Liver (tissue), 9 donors: ENCODE measurements around the gene RBSN. TPM values are rescaled to one million over a fixed set of nuclear protein-coding genes. Genes with fewer than 3 reads are reported as not detected.

ENCODE experiments used
- DNase-seq: peaks from one replicate; pipeline ENCODE4 v3.0.0-alpha.2; 2017; ENCODE audit warnings: low spot score
- H3K27ac ChIP-seq, 2 donors: one replicate each; pipeline ENCODE4 v1.7.0; 2013; ENCODE audit warnings: inconsistent platforms in 2 of 2, low read length in 2 of 2, control low read depth in 1 of 2, low read depth in 1 of 2, mild to moderate bottlenecking in 1 of 2
- H3K27me3 ChIP-seq, 4 donors: one replicate each; pipeline versions ENCODE4 v1.6.1 to v1.7.0; 2013; ENCODE audit warnings: low read length in 3 of 4, inconsistent platforms in 1 of 4, mild to moderate bottlenecking in 1 of 4, moderate library complexity in 1 of 4; ENCODE audit not compliant: control insufficient read depth in 4 of 4, insufficient read depth in 4 of 4
- H3K36me3 ChIP-seq, 4 donors: one replicate each; pipeline versions ENCODE4 v1.6.1 to v1.7.0; 2013; ENCODE audit warnings: low read length in 3 of 4, mild to moderate bottlenecking in 3 of 4, low read depth in 1 of 4, moderate library complexity in 1 of 4; ENCODE audit not compliant: control insufficient read depth in 4 of 4, insufficient read depth in 3 of 4
- H3K4me1 ChIP-seq, 4 donors: one replicate each; pipeline versions ENCODE4 v1.6.1 to v1.7.0; 2013; ENCODE audit warnings: low read length in 3 of 4, mild to moderate bottlenecking in 3 of 4, moderate library complexity in 1 of 4; ENCODE audit not compliant: control insufficient read depth in 4 of 4, insufficient read depth in 4 of 4
- H3K4me3 ChIP-seq, 3 donors: one replicate each; pipeline versions ENCODE4 v1.6.1 to v1.7.0; 2013; ENCODE audit warnings: low read length in 3 of 3, control low read depth in 1 of 3, low read depth in 1 of 3, mild to moderate bottlenecking in 1 of 3
- H3K9ac ChIP-seq, 2 donors: one replicate each; pipeline ENCODE4 v1.7.0; 2013; ENCODE audit warnings: low read length in 2 of 2, mild to moderate bottlenecking in 2 of 2, moderate library complexity in 2 of 2, control low read depth in 1 of 2, low read depth in 1 of 2
- H3K9me3 ChIP-seq, 4 donors: one replicate each; pipeline versions ENCODE4 v1.6.1 to v1.7.0; 2013; ENCODE audit warnings: low read length in 3 of 4; ENCODE audit not compliant: control insufficient read depth in 4 of 4
- ATF3 ChIP-seq: IDR thresholded peaks from 2 replicates; pipeline ENCODE4 v1.6.1; 2016; ENCODE audit warnings: antibody characterized with exemption
- CTCF ChIP-seq: fragments of 150-350 bp; IDR thresholded peaks from 2 replicates; pipeline ENCODE4 v1.5.1; 2017; ENCODE audit warnings: improper control_type of control experiment, low read depth, low read length; ENCODE audit not compliant: missing input control
- EGR1 ChIP-seq, 2 donors: IDR thresholded peaks; 2 replicates each; pipeline ENCODE4 v1.6.1; 2016 to 2018; ENCODE audit warnings: antibody characterized with exemption in 2 of 2, low read depth in 2 of 2
- FOXA1 ChIP-seq: IDR thresholded peaks from 2 replicates; pipeline ENCODE4 v1.6.1; 2016; ENCODE audit warnings: antibody characterized with exemption
- FOXA2 ChIP-seq: IDR thresholded peaks from 2 replicates; pipeline ENCODE4 v1.6.1; 2016; ENCODE audit warnings: antibody characterized with exemption
- GABPA ChIP-seq, 2 donors: IDR thresholded peaks in 1 of 2; conservative IDR thresholded peaks in 1 of 2; 2 replicates each; pipeline ENCODE4 v1.6.1; 2016; ENCODE audit warnings: antibody characterized with exemption in 2 of 2, mild to moderate bottlenecking in 1 of 2, moderate library complexity in 1 of 2
- HNF4A ChIP-seq, 2 donors: conservative IDR thresholded peaks; 2 replicates each; pipeline ENCODE4 v1.6.1; 2016; ENCODE audit warnings: antibody characterized with exemption in 2 of 2, mild to moderate bottlenecking in 2 of 2
- HNF4G ChIP-seq: IDR thresholded peaks from 2 replicates; pipeline ENCODE4 v1.6.1; 2016; ENCODE audit warnings: antibody characterized with exemption
- JUND ChIP-seq, 2 donors: IDR thresholded peaks; 2 replicates each; pipeline ENCODE4 v1.6.1; 2016; ENCODE audit warnings: antibody characterized with exemption in 2 of 2
- MAX ChIP-seq: IDR thresholded peaks from 2 replicates; pipeline ENCODE4 v1.6.1; 2016; ENCODE audit warnings: antibody characterized with exemption
- NR2F2 ChIP-seq: IDR thresholded peaks from 2 replicates; pipeline ENCODE4 v1.6.1; 2016; ENCODE audit warnings: antibody characterized with exemption
- RAD21 ChIP-seq, 2 donors: IDR thresholded peaks; 2 replicates each; pipeline ENCODE4 v1.6.1; 2016; ENCODE audit warnings: antibody characterized with exemption in 2 of 2, mild to moderate bottlenecking in 2 of 2
- REST ChIP-seq: IDR thresholded peaks from 2 replicates; pipeline ENCODE4 v1.6.1; 2016; ENCODE audit warnings: antibody characterized with exemption, mild to moderate bottlenecking
- RXRA ChIP-seq, 2 donors: IDR thresholded peaks; 2 replicates each; pipeline ENCODE4 v1.6.1; 2017 to 2018; ENCODE audit warnings: antibody characterized with exemption in 2 of 2, mild to moderate bottlenecking in 1 of 2
- SP1 ChIP-seq: IDR thresholded peaks from 2 replicates; pipeline ENCODE4 v1.6.1; 2018; ENCODE audit warnings: antibody characterized with exemption, mild to moderate bottlenecking
- TAF1 ChIP-seq: conservative IDR thresholded peaks from 2 replicates; pipeline ENCODE4 v1.6.1; 2016; ENCODE audit warnings: antibody characterized with exemption, mild to moderate bottlenecking
- YY1 ChIP-seq: IDR thresholded peaks from 2 replicates; pipeline ENCODE4 v1.6.1; 2016; ENCODE audit warnings: antibody characterized with exemption, mild to moderate bottlenecking
- ZBTB33 ChIP-seq: IDR thresholded peaks from 2 replicates; pipeline ENCODE4 v1.6.1; 2016; ENCODE audit warnings: antibody characterized with exemption
- WGBS: extraction: QIAGEN DNeasy Blood & Tissue Kit; methylation state at CpG from one replicate; pipeline ENCODE4 v1.1.7; 2013; 5-methylcytosine and 5-hydroxymethylcytosine counted together
- polyA plus RNA-seq, 2 donors: library from polyadenylated mRNA; stranded (reverse) in 1 of 2; unstranded in 1 of 2; fragments of 200-250 nt in 1 of 2; fragments of >200 nt in 1 of 2; fragmentation: Nextera tagmentation in 1 of 2; extraction: Ambion mirVana in 1 of 2; gene quantifications; one replicate each; pipeline versions ENCODE4 v1.2.1 to v1.2.3, GENCODE V29; 2013 to 2015
- total RNA-seq, 2 donors: library from RNA; depleted of rRNA; stranded (reverse); fragments of >200 nt; gene quantifications; one replicate each; pipeline ENCODE4 v1.2.3, GENCODE V29; 2014
- donor health status: healthy.
- donor health status: healthy.
- donor health status: healthy.
- donor health status: healthy.
- donor health status: healthy.

The RBSN gene
- total and polyA plus RNA-seq, 4 donors, result 5.6 to 18.3 (median 11.9) TPM

GRCh38 chr3:15040844-15041243 lies 58.1 kb downstream of the RBSN start:
- Histone ChIP-seq H3K27ac (no peak overlapping the region), H3K9ac (no peak overlapping the region), H3K9me3 (no peaks in the 10 kb centered on the region), H3K36me3 (peaks cover 5 to 64% (median 51%) of the 10 kb centered on the region in 4 donors), H3K4me1 (no peaks in the 10 kb centered on the region), H3K27me3 (no peaks in the 10 kb centered on the region), H3K4me3 (no peak overlapping the region)
- WGBS, result 86% methylated on average over 3 of the region's 3 CpGs
- DNase-seq, result no peak
- no peak for TF ChIP-seq ATF3
- TF ChIP-seq EGR1 (IDR thresholded peaks at IDR 0.05; ENCODE audit: low read depth in 2 of 2), result no peak
- no peak for TF ChIP-seq FOXA1
- no peak for TF ChIP-seq REST
- no peak for TF ChIP-seq MAX
- no peak for TF ChIP-seq RAD21 (IDR thresholded peaks at IDR 0.05)
- TF ChIP-seq GABPA (IDR thresholded peaks at IDR 0.05 in 1 of 2, conservative IDR thresholded peaks at IDR 0.05 in 1 of 2), result no peak
- no peak for TF ChIP-seq SP1
- no peak for TF ChIP-seq RXRA (IDR thresholded peaks at IDR 0.05)
- TF ChIP-seq CTCF, result no peak
- no peak for TF ChIP-seq ZBTB33
- no peak for TF ChIP-seq FOXA2
- no peak for TF ChIP-seq TAF1
- no peak for TF ChIP-seq JUND (IDR thresholded peaks at IDR 0.05)
- TF ChIP-seq HNF4G, result no peak
- no peak for TF ChIP-seq NR2F2
- TF ChIP-seq HNF4A (conservative IDR thresholded peaks at IDR 0.05), result no peak
- no peak for TF ChIP-seq YY1
